Nephron (organoid): ENCODE results near the gene RHOBTB1.
A peak's percentile ranks its signal among the peaks of the same experiment; 100 is the strongest.

Experiments used
- H3K27ac Mint-ChIP-seq, 3 experiments: 2 replicates each; pipeline ENCODE4 v1.8.0; 2020; ENCODE audit warnings: mixed read lengths in 3 of 3, mild to moderate bottlenecking in 2 of 3, moderate library complexity in 1 of 3
- H3K27me3 Mint-ChIP-seq: 2 replicates; pipeline ENCODE4 v1.8.0; 2021; ENCODE audit warnings: low read depth, mild to moderate bottlenecking, moderate library complexity, mixed read lengths
- H3K36me3 Mint-ChIP-seq: 2 replicates; pipeline ENCODE4 v1.8.0; 2020; ENCODE audit warnings: low read depth, mixed read lengths
- H3K4me1 Mint-ChIP-seq: 2 replicates; pipeline ENCODE4 v1.8.0; 2020; ENCODE audit warnings: mixed read lengths
- H3K4me3 Mint-ChIP-seq, 3 experiments: 2 replicates each; pipeline ENCODE4 v1.8.0; 2020; ENCODE audit warnings: mild to moderate bottlenecking in 3 of 3, mixed read lengths in 3 of 3, moderate library complexity in 2 of 3
- H3K9me3 Mint-ChIP-seq: 2 replicates; pipeline ENCODE4 v1.8.0; 2020; ENCODE audit warnings: mixed read lengths
- CTCF ChIP-seq, 3 experiments: fragments of 200-600 bp; sonication (generic); IDR thresholded peaks; one replicate each; pipeline ENCODE4 v1.5.0; 2021; ENCODE audit warnings: antibody characterized with exemption in 3 of 3; ENCODE audit not compliant: unreplicated experiment in 3 of 3

Gene RHOBTB1

GRCh38 chr10:60968504-60968903 is 24.5 kb upstream of the RHOBTB1 start:
- Mint-ChIP-seq H3K27me3 (no peaks in the 10 kb centered on the region), H3K4me1 (peaks cover 13% of the 10 kb centered on the region), H3K9me3 (no peaks in the 10 kb centered on the region), H3K36me3 (peaks cover 4% of the 10 kb centered on the region), H3K27ac (peak overlapping the region in 1 of 3 experiments; percentile 13), H3K4me3 (no peak overlapping the region)
- TF ChIP-seq CTCF (IDR thresholded peaks at IDR 0.05; ENCODE audit: unreplicated experiment in 3 of 3) = no peak

GRCh38 chr10:60967854-60968484 is 24.0 kb upstream of the RHOBTB1 start:
- Mint-ChIP-seq H3K4me1 (peaks cover 13% of the 10 kb centered on the region), H3K9me3 (no peaks in the 10 kb centered on the region), H3K36me3 (peaks cover 4% of the 10 kb centered on the region), H3K27ac (peak overlapping the region in 1 of 3 experiments; percentile 13), H3K27me3 (no peaks in the 10 kb centered on the region), H3K4me3 (no peak overlapping the region)
- no peak for TF ChIP-seq CTCF (IDR thresholded peaks at IDR 0.05; ENCODE audit: unreplicated experiment in 3 of 3)

GRCh38 chr10:60967260-60967659 is 23.3 kb upstream of the RHOBTB1 start:
- H3K4me1 Mint-ChIP-seq = peaks cover 13% of the 10 kb centered on the region
- no peaks in the 10 kb centered on the region for H3K27me3 Mint-ChIP-seq
- peaks cover 4% of the 10 kb centered on the region for H3K36me3 Mint-ChIP-seq
- H3K9me3 Mint-ChIP-seq = no peaks in the 10 kb centered on the region
- no peak for TF ChIP-seq CTCF (IDR thresholded peaks at IDR 0.05; ENCODE audit: unreplicated experiment in 3 of 3)
- H3K4me3 Mint-ChIP-seq = no peak overlapping the region
- H3K27ac Mint-ChIP-seq = peak overlapping the region in 1 of 3 experiments; percentile 14

GRCh38 chr10:60965696-60966095 is 21.7 kb upstream of the RHOBTB1 start:
- Mint-ChIP-seq H3K4me1 (peaks cover 13% of the 10 kb centered on the region), H3K4me3 (no peak overlapping the region), H3K27me3 (no peaks in the 10 kb centered on the region), H3K36me3 (no peaks in the 10 kb centered on the region), H3K9me3 (no peaks in the 10 kb centered on the region), H3K27ac (no peak overlapping the region)
- TF ChIP-seq CTCF (IDR thresholded peaks at IDR 0.05; ENCODE audit: unreplicated experiment in 3 of 3) = no peak

- Mint-ChIP-seq H3K9me3 (no peaks in the 10 kb centered on the region), H3K36me3 (no peaks in the 10 kb centered on the region), H3K4me1 (peaks cover 13% of the 10 kb centered on the region), H3K27me3 (no peaks in the 10 kb centered on the region), H3K27ac (peak overlapping the region; percentile 67 to 82 (median 74)), H3K4me3 (no peak overlapping the region)
- TF ChIP-seq CTCF (IDR thresholded peaks at IDR 0.05; ENCODE audit: unreplicated experiment in 3 of 3) = peak; percentile 79 to 89 (median 81)
Observed at GRCh38 chr10:60964257-60965235, 20.6 kb upstream of the RHOBTB1 start.
